ENCODE results near the gene ALK. TPM values are rescaled to one million over a fixed set of nuclear protein-coding genes. Genes with fewer than 3 reads are reported as not detected.

Gene ALK
- total RNA-seq, 1 experiment from 2014 or later, result 0.87 TPM

GRCh38 chr2:29222381-29223179 is 698.8 kb downstream of the ALK start:
- no peaks in the 10 kb centered on the region for H3K36me3 ChIP-seq (ENCODE audit: low read depth, low read length)
- no peaks in the 10 kb centered on the region for H3F3A ChIP-seq (ENCODE audit: low read length, unreplicated experiment)
- BruUV-seq (replicated peaks), result no TSS peak
- POLR2A ChIA-PET (ENCODE audit: unreplicated experiment), result no interaction called here
- no peak for ATAC-seq
- H3K4me1 ChIP-seq (ENCODE audit: insufficient read depth, low read length), result no peaks in the 10 kb centered on the region
- H3K9me2 ChIP-seq (replicated peaks; ENCODE audit: low read length), result no peaks in the 10 kb centered on the region
- no peak for DNase-seq
- CTCF ChIA-PET, result no interaction called here
- no peak for TF ChIP-seq EZH2 (IDR thresholded peaks at IDR 0.05; ENCODE audit: low read length, unreplicated experiment)
- no peak for TF ChIP-seq EZH2phosphoT487 (IDR thresholded peaks at IDR 0.05; ENCODE audit: borderline replicate concordance, low read length)
- TF ChIP-seq, protein P1, sequence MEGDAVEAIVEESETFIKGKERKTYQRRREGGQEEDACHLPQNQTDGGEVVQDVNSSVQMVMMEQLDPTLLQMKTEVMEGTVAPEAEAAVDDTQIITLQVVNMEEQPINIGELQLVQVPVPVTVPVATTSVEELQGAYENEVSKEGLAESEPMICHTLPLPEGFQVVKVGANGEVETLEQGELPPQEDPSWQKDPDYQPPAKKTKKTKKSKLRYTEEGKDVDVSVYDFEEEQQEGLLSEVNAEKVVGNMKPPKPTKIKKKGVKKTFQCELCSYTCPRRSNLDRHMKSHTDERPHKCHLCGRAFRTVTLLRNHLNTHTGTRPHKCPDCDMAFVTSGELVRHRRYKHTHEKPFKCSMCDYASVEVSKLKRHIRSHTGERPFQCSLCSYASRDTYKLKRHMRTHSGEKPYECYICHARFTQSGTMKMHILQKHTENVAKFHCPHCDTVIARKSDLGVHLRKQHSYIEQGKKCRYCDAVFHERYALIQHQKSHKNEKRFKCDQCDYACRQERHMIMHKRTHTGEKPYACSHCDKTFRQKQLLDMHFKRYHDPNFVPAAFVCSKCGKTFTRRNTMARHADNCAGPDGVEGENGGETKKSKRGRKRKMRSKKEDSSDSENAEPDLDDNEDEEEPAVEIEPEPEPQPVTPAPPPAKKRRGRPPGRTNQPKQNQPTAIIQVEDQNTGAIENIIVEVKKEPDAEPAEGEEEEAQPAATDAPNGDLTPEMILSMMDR (conservative IDR thresholded peaks at IDR 0.05; ENCODE audit: low read depth, low read length), result no peak
- H3K9me3 ChIP-seq (ENCODE audit: low read length), result no peaks in the 10 kb centered on the region
- H2AFZ ChIP-seq (ENCODE audit: low read length), result no peak overlapping the region
- no peak overlapping the region for H3K4me3 ChIP-seq (ENCODE audit: low read length)
- H3K27ac ChIP-seq (ENCODE audit: low read length), result no peak overlapping the region
- H3K27me3 ChIP-seq (ENCODE audit: low read length), result no peaks in the 10 kb centered on the region
- no peak overlapping the region for H3K9ac ChIP-seq (ENCODE audit: low read length)
- no peaks in the 10 kb centered on the region for H4K20me1 ChIP-seq (ENCODE audit: low read length)
- H3K79me2 ChIP-seq (ENCODE audit: low read length), result no peaks in the 10 kb centered on the region
- no peak overlapping the region for H3K4me2 ChIP-seq (ENCODE audit: low read length)
- intact Hi-C loops (cut with micrococcal nuclease), result no loop called here

GRCh38 chr2:29220506-29221270 is 700.7 kb downstream of the ALK start:
- intact Hi-C loops (cut with micrococcal nuclease), result no loop called here
- Histone ChIP-seq H3K4me3 (ENCODE audit: low read length) (no peak overlapping the region), H3F3A (ENCODE audit: low read length, unreplicated experiment) (no peaks in the 10 kb centered on the region), H3K9ac (ENCODE audit: low read length) (no peak overlapping the region), H3K79me2 (ENCODE audit: low read length) (no peaks in the 10 kb centered on the region), H3K9me2 (replicated peaks; ENCODE audit: low read length) (no peaks in the 10 kb centered on the region), H3K27me3 (ENCODE audit: low read length) (no peaks in the 10 kb centered on the region), H3K4me1 (ENCODE audit: insufficient read depth, low read length) (no peaks in the 10 kb centered on the region), H3K4me2 (ENCODE audit: low read length) (no peak overlapping the region), H4K20me1 (ENCODE audit: low read length) (no peaks in the 10 kb centered on the region), H3K27ac (ENCODE audit: low read length) (no peak overlapping the region), H3K9me3 (ENCODE audit: low read length) (no peaks in the 10 kb centered on the region), H3K36me3 (ENCODE audit: low read depth, low read length) (no peaks in the 10 kb centered on the region), H2AFZ (ENCODE audit: low read length) (no peak overlapping the region)
- BruUV-seq (replicated peaks), result no TSS peak
- ChIA-PET CTCF (no interaction called here), POLR2A (ENCODE audit: unreplicated experiment) (no interaction called here)
- ATAC-seq (no peak), DNase-seq (no peak)
- TF ChIP-seq EZH2phosphoT487 (IDR thresholded peaks at IDR 0.05; ENCODE audit: borderline replicate concordance, low read length) (no peak), EZH2 (IDR thresholded peaks at IDR 0.05; ENCODE audit: low read length, unreplicated experiment) (no peak)
- TF ChIP-seq, protein P1 (conservative IDR thresholded peaks at IDR 0.05; ENCODE audit: low read depth, low read length), result no peak

DNA sequence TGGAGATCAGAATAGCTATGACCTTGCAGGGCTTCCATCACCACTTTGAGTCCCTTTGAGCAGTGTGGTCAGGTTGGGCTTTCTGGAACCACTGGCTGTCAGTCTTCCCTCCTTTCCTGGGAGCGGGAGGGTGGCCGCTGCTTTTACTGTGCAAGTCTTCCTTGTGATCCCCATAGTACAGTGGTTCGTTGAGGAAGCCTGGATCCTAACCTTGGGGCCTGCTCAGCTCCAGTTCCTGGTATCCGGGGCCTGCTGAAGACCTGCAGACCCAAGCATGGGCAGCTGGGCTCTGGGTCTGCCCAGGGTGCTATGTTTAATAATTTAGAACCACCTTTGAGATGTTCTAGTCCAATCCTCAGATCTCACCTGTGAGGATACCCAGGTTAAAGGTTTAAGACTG is 702.0 kb downstream of the ALK start:
- BruUV-seq (replicated peaks), result no TSS peak
- TF ChIP-seq EZH2phosphoT487 (IDR thresholded peaks at IDR 0.05; ENCODE audit: borderline replicate concordance, low read length), result no peak
- no peak for TF ChIP-seq EZH2 (IDR thresholded peaks at IDR 0.05; ENCODE audit: low read length, unreplicated experiment)
- TF ChIP-seq, protein P1 (conservative IDR thresholded peaks at IDR 0.05; ENCODE audit: low read depth, low read length), result no peak
- H2AFZ ChIP-seq (ENCODE audit: low read length), result no peak overlapping the region
- no peaks in the 10 kb centered on the region for H3K79me2 ChIP-seq (ENCODE audit: low read length)
- H3K4me1 ChIP-seq (ENCODE audit: insufficient read depth, low read length), result peaks cover under 1% of the 10 kb centered on the region
- no peaks in the 10 kb centered on the region for H4K20me1 ChIP-seq (ENCODE audit: low read length)
- no peaks in the 10 kb centered on the region for H3K9me2 ChIP-seq (replicated peaks; ENCODE audit: low read length)
- no peak overlapping the region for H3K9ac ChIP-seq (ENCODE audit: low read length)
- intact Hi-C loops (cut with micrococcal nuclease), result no loop called here
- no peak overlapping the region for H3K4me2 ChIP-seq (ENCODE audit: low read length)
- no peaks in the 10 kb centered on the region for H3F3A ChIP-seq (ENCODE audit: low read length, unreplicated experiment)
- H3K36me3 ChIP-seq (ENCODE audit: low read depth, low read length), result no peaks in the 10 kb centered on the region
- H3K4me3 ChIP-seq (ENCODE audit: low read length), result no peak overlapping the region
- CTCF ChIA-PET, result no interaction called here
- ATAC-seq (no peak), DNase-seq (no peak)
- H3K9me3 ChIP-seq (ENCODE audit: low read length), result no peaks in the 10 kb centered on the region
- no peaks in the 10 kb centered on the region for H3K27me3 ChIP-seq (ENCODE audit: low read length)
- H3K27ac ChIP-seq (ENCODE audit: low read length), result no peak overlapping the region
- POLR2A ChIA-PET (ENCODE audit: unreplicated experiment), result no interaction called here
